ENCODE measurements around the gene SLC37A1. TPM values are rescaled to one million over a fixed set of nuclear protein-coding genes. Genes with fewer than 3 reads are reported as not detected.

Gene SLC37A1
- total RNA-seq, 1 donor from 2014 or later = 21.6 TPM

DNA sequence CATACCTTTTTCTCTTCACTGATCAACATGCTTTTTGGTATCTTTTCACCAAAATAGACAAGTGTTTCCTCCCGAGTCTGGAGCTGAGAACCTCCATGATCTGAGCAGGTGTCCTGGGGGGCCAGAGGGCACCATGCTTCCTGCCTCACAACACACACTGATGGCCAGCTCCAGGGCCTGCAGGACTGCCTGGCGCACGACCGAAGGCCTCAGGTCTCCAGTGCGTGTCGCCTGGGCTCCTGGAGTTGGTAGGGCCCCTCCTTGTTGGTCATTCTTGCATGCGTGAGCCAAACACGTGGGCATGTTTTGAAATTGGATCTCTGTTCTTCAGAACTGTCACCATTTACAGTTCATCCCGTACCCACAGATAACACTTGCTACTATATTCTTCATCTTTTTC, 64.4 kb downstream of the SLC37A1 start:
- DNase-seq (peak; percentile 40), ATAC-seq (no peak)
- Histone ChIP-seq H3K4me1 (no peaks in the 10 kb centered on the region), H3K27me3 (no peaks in the 10 kb centered on the region), H3K27ac (no peak overlapping the region), H3K9me3 (no peaks in the 10 kb centered on the region), H3K36me3 (no peaks in the 10 kb centered on the region), H3K4me3 (no peak overlapping the region)
- intact Hi-C loops (cut with DNase I) = no loop called here
- TF ChIP-seq CTCF (IDR thresholded peaks at IDR 0.05) = no peak

DNA sequence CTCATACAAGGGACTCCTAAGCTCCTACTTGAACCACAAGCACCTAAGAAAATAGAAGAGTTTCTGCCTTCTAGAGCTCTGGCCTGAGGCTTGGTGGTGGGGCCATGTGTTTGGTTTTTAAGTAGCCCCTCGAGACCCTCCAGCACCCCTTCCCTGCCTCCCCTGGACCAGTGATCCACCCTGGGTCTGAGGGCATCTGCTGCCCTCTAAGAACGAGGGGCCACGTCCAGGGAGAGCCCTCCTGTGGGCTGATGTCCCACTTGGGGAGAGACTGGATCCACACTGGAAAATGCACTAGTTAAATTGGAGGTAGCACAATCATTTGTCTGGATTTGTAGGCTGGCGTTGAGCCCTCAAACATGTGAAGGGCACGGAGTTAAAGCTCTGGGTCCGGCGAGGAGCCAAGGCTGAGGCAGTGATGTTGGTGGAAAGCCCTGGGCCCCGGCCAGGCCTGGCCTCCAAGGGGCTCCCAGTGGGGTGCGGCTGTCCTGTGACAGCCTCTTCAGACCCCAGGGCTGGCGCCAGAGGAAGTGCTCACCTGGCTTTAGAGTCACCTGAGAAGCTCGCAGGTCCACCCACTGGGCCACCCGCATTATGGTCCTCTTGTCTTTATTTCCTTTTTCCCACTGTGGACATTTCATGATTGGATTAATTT, 65.2 kb downstream of the SLC37A1 start:
- no peak for TF ChIP-seq CTCF (IDR thresholded peaks at IDR 0.05)

GRCh38 chr21:42579456-42580075, 65.9 kb downstream of the SLC37A1 start:
- no peaks in the 10 kb centered on the region for H3K36me3 ChIP-seq
- ATAC-seq (peak; percentile 37), DNase-seq (no peak)
- intact Hi-C loops (cut with DNase I) = no loop called here
- no peak overlapping the region for H3K27ac ChIP-seq
- no peaks in the 10 kb centered on the region for H3K27me3 ChIP-seq
- H3K9me3 ChIP-seq = no peaks in the 10 kb centered on the region
- no peaks in the 10 kb centered on the region for H3K4me1 ChIP-seq
- no peak overlapping the region for H3K4me3 ChIP-seq
- no peak for TF ChIP-seq CTCF (IDR thresholded peaks at IDR 0.05)

More for the DNA sequence above, 65.2 kb downstream of the SLC37A1 start:
- H3K4me1 ChIP-seq = no peaks in the 10 kb centered on the region
- H3K9me3 ChIP-seq = no peaks in the 10 kb centered on the region
- no peak overlapping the region for H3K27ac ChIP-seq
- H3K27me3 ChIP-seq = no peaks in the 10 kb centered on the region
- DNase-seq (peak; percentile 65), ATAC-seq (peak; percentile 27)
- H3K36me3 ChIP-seq = no peaks in the 10 kb centered on the region
- intact Hi-C loops (cut with DNase I) = no loop called here
- H3K4me3 ChIP-seq = no peak overlapping the region

- H3K36me3 ChIP-seq = no peaks in the 10 kb centered on the region
- DNase-seq (no peak), ATAC-seq (no peak)
- H3K27me3 ChIP-seq = no peaks in the 10 kb centered on the region
- intact Hi-C loops (cut with DNase I) = no loop called here
- no peaks in the 10 kb centered on the region for H3K4me1 ChIP-seq
- no peak for TF ChIP-seq CTCF (IDR thresholded peaks at IDR 0.05)
- no peak overlapping the region for H3K4me3 ChIP-seq
- H3K27ac ChIP-seq = no peak overlapping the region
- no peaks in the 10 kb centered on the region for H3K9me3 ChIP-seq
These were observed 66.6 kb downstream of the SLC37A1 start for GRCh38 chr21:42580076-42580792.

GRCh38 chr21:42580793-42581321, 67.2 kb downstream of the SLC37A1 start:
- no peaks in the 10 kb centered on the region for H3K27me3 ChIP-seq
- no peaks in the 10 kb centered on the region for H3K9me3 ChIP-seq
- no peak for TF ChIP-seq CTCF (IDR thresholded peaks at IDR 0.05)
- DNase-seq = peak; percentile 43
- no peak for ATAC-seq
- H3K4me1 ChIP-seq = no peaks in the 10 kb centered on the region
- H3K4me3 ChIP-seq = no peak overlapping the region
- H3K36me3 ChIP-seq = no peaks in the 10 kb centered on the region
- H3K27ac ChIP-seq = no peak overlapping the region
- intact Hi-C loops (cut with DNase I) = no loop called here

Data from upper lobe of right lung (tissue), 1 donor.